ENCODE data around the gene GOLGA8B.
"Not testable (repeated sequence)": the region's sequence is repeated elsewhere in the genome, so short reads cannot be mapped to it uniquely, and the experiment has no call there.

The GOLGA8B gene

GRCh38 chr15:34583399-34584329, at the start of gene GOLGA8B:
Gene GOLGA8B (minus strand): TSS chr15:34583651. CDS start chr15:34535912, 47,739 bp downstream.
- Histone ChIP-seq H3K27me3 (ENCODE audit: control insufficient read depth, insufficient read depth, low read length) (peaks cover 20% of the 10 kb centered on the region), H3K9me3 (ENCODE audit: control insufficient read depth, low read length) (no peaks in the 10 kb centered on the region), H3K4me1 (ENCODE audit: control insufficient read depth, insufficient read depth, low read length) (peaks cover 14% of the 10 kb centered on the region), H3K9ac (ENCODE audit: low read length) (peak within 1 kb of the TSS; percentile 28), H3K4me3 (ENCODE audit: low read length) (peak within 1 kb of the TSS; percentile 14), H3K36me3 (ENCODE audit: control insufficient read depth, insufficient read depth, low read length) (no peaks in the 10 kb centered on the region)

- not testable (repeated sequence) for H3K36me3 ChIP-seq (ENCODE audit: control insufficient read depth, insufficient read depth, low read length); H3K27me3 ChIP-seq (ENCODE audit: control insufficient read depth, insufficient read depth, low read length); H3K9me3 ChIP-seq (ENCODE audit: control insufficient read depth, low read length)
These were observed 49.7 kb upstream of the GOLGA8B start for GRCh38 chr15:34633165-34633564.

GRCh38 chr15:34628577-34629152, 45.2 kb upstream of the GOLGA8B start:
- Histone ChIP-seq H3K9me3 (ENCODE audit: control insufficient read depth, low read length) (no peaks in the 10 kb centered on the region), H3K4me3 (ENCODE audit: low read length) (no peak overlapping the region)

More at GRCh38 chr15:34633165-34633564, 49.7 kb upstream of the GOLGA8B start:
- H3K4me3 ChIP-seq (ENCODE audit: low read length); H3K9ac ChIP-seq (ENCODE audit: low read length); H3K4me1 ChIP-seq (ENCODE audit: control insufficient read depth, insufficient read depth, low read length): not testable (repeated sequence)

GRCh38 chr15:34625007-34625406, 41.6 kb upstream of the GOLGA8B start:
- H3K4me3 ChIP-seq (ENCODE audit: low read length), result no peak overlapping the region
- H3K9me3 ChIP-seq (ENCODE audit: control insufficient read depth, low read length), result no peaks in the 10 kb centered on the region
- H3K9ac ChIP-seq (ENCODE audit: low read length), result no peak overlapping the region
- no peaks in the 10 kb centered on the region for H3K36me3 ChIP-seq (ENCODE audit: control insufficient read depth, insufficient read depth, low read length)
- H3K27me3 ChIP-seq (ENCODE audit: control insufficient read depth, insufficient read depth, low read length), result no peaks in the 10 kb centered on the region
- H3K4me1 ChIP-seq (ENCODE audit: control insufficient read depth, insufficient read depth, low read length), result no peaks in the 10 kb centered on the region

More at GRCh38 chr15:34628577-34629152, 45.2 kb upstream of the GOLGA8B start:
- H3K27me3 ChIP-seq (ENCODE audit: control insufficient read depth, insufficient read depth, low read length), result no peaks in the 10 kb centered on the region
- H3K36me3 ChIP-seq (ENCODE audit: control insufficient read depth, insufficient read depth, low read length), result no peaks in the 10 kb centered on the region
- no peaks in the 10 kb centered on the region for H3K4me1 ChIP-seq (ENCODE audit: control insufficient read depth, insufficient read depth, low read length)
- H3K9ac ChIP-seq (ENCODE audit: low read length), result no peak overlapping the region

- Histone ChIP-seq H3K9ac (ENCODE audit: low read length) (no peak overlapping the region), H3K36me3 (ENCODE audit: control insufficient read depth, insufficient read depth, low read length) (no peaks in the 10 kb centered on the region)
These were observed 38.2 kb upstream of the GOLGA8B start for GRCh38 chr15:34621675-34622074.

GRCh38 chr15:34620814-34621213, 37.4 kb upstream of the GOLGA8B start:
- Histone ChIP-seq H3K9ac (ENCODE audit: low read length) (no peak overlapping the region), H3K4me3 (ENCODE audit: low read length) (no peak overlapping the region), H3K36me3 (ENCODE audit: control insufficient read depth, insufficient read depth, low read length) (no peaks in the 10 kb centered on the region), H3K4me1 (ENCODE audit: control insufficient read depth, insufficient read depth, low read length) (no peaks in the 10 kb centered on the region), H3K27me3 (ENCODE audit: control insufficient read depth, insufficient read depth, low read length) (no peaks in the 10 kb centered on the region), H3K9me3 (ENCODE audit: control insufficient read depth, low read length) (no peaks in the 10 kb centered on the region)

More at GRCh38 chr15:34621675-34622074, 38.2 kb upstream of the GOLGA8B start:
- Histone ChIP-seq H3K27me3 (ENCODE audit: control insufficient read depth, insufficient read depth, low read length) (no peaks in the 10 kb centered on the region), H3K9me3 (ENCODE audit: control insufficient read depth, low read length) (no peaks in the 10 kb centered on the region), H3K4me3 (ENCODE audit: low read length) (no peak overlapping the region), H3K4me1 (ENCODE audit: control insufficient read depth, insufficient read depth, low read length) (no peaks in the 10 kb centered on the region)

- H3K9me3 ChIP-seq (ENCODE audit: control insufficient read depth, low read length), result no peaks in the 10 kb centered on the region
- H3K4me3 ChIP-seq (ENCODE audit: low read length), result no peak overlapping the region
- no peaks in the 10 kb centered on the region for H3K36me3 ChIP-seq (ENCODE audit: control insufficient read depth, insufficient read depth, low read length)
- H3K9ac ChIP-seq (ENCODE audit: low read length), result no peak overlapping the region
- no peaks in the 10 kb centered on the region for H3K4me1 ChIP-seq (ENCODE audit: control insufficient read depth, insufficient read depth, low read length)
- H3K27me3 ChIP-seq (ENCODE audit: control insufficient read depth, insufficient read depth, low read length), result no peaks in the 10 kb centered on the region
These were observed 36.7 kb upstream of the GOLGA8B start for GRCh38 chr15:34620142-34620541.

GRCh38 chr15:34619151-34619550, 35.7 kb upstream of the GOLGA8B start:
- Histone ChIP-seq H3K36me3 (ENCODE audit: control insufficient read depth, insufficient read depth, low read length) (no peaks in the 10 kb centered on the region), H3K4me3 (ENCODE audit: low read length) (no peak overlapping the region), H3K9ac (ENCODE audit: low read length) (no peak overlapping the region), H3K27me3 (ENCODE audit: control insufficient read depth, insufficient read depth, low read length) (no peaks in the 10 kb centered on the region), H3K4me1 (ENCODE audit: control insufficient read depth, insufficient read depth, low read length) (no peaks in the 10 kb centered on the region), H3K9me3 (ENCODE audit: control insufficient read depth, low read length) (no peaks in the 10 kb centered on the region)

GRCh38 chr15:34618073-34618472, 34.6 kb upstream of the GOLGA8B start:
- Histone ChIP-seq H3K9ac (ENCODE audit: low read length) (no peak overlapping the region), H3K27me3 (ENCODE audit: control insufficient read depth, insufficient read depth, low read length) (no peaks in the 10 kb centered on the region), H3K36me3 (ENCODE audit: control insufficient read depth, insufficient read depth, low read length) (no peaks in the 10 kb centered on the region), H3K9me3 (ENCODE audit: control insufficient read depth, low read length) (no peaks in the 10 kb centered on the region), H3K4me1 (ENCODE audit: control insufficient read depth, insufficient read depth, low read length) (no peaks in the 10 kb centered on the region), H3K4me3 (ENCODE audit: low read length) (no peak overlapping the region)

GRCh38 chr15:34616613-34617012, 33.2 kb upstream of the GOLGA8B start:
- Histone ChIP-seq H3K4me1 (ENCODE audit: control insufficient read depth, insufficient read depth, low read length) (no peaks in the 10 kb centered on the region), H3K4me3 (ENCODE audit: low read length) (no peak overlapping the region), H3K36me3 (ENCODE audit: control insufficient read depth, insufficient read depth, low read length) (no peaks in the 10 kb centered on the region), H3K9me3 (ENCODE audit: control insufficient read depth, low read length) (no peaks in the 10 kb centered on the region), H3K9ac (ENCODE audit: low read length) (no peak overlapping the region), H3K27me3 (ENCODE audit: control insufficient read depth, insufficient read depth, low read length) (no peaks in the 10 kb centered on the region)

GRCh38 chr15:34613997-34614396, 30.5 kb upstream of the GOLGA8B start:
- Histone ChIP-seq H3K4me3 (ENCODE audit: low read length) (no peak overlapping the region), H3K27me3 (ENCODE audit: control insufficient read depth, insufficient read depth, low read length) (no peaks in the 10 kb centered on the region), H3K4me1 (ENCODE audit: control insufficient read depth, insufficient read depth, low read length) (no peaks in the 10 kb centered on the region), H3K9ac (ENCODE audit: low read length) (no peak overlapping the region), H3K9me3 (ENCODE audit: control insufficient read depth, low read length) (no peaks in the 10 kb centered on the region), H3K36me3 (ENCODE audit: control insufficient read depth, insufficient read depth, low read length) (no peaks in the 10 kb centered on the region)

- H3K4me3 ChIP-seq (ENCODE audit: low read length), result no peak overlapping the region
These were observed 29.9 kb upstream of the GOLGA8B start for GRCh38 chr15:34613301-34613700.

More at GRCh38 chr15:34613301-34613700, 29.9 kb upstream of the GOLGA8B start:
- H3K36me3 ChIP-seq (ENCODE audit: control insufficient read depth, insufficient read depth, low read length), result no peaks in the 10 kb centered on the region
- H3K9ac ChIP-seq (ENCODE audit: low read length), result no peak overlapping the region
- no peaks in the 10 kb centered on the region for H3K9me3 ChIP-seq (ENCODE audit: control insufficient read depth, low read length)
- H3K4me1 ChIP-seq (ENCODE audit: control insufficient read depth, insufficient read depth, low read length), result no peaks in the 10 kb centered on the region
- H3K27me3 ChIP-seq (ENCODE audit: control insufficient read depth, insufficient read depth, low read length), result no peaks in the 10 kb centered on the region
